ENCODE data around the gene STX11.

- TF ChIP-seq CTCF (IDR thresholded peaks at IDR 0.05) (peak; percentile 2 to 55 (median 12)), POLR2A (IDR thresholded peaks at IDR 0.05) (no peak), EP300 (IDR thresholded peaks at IDR 0.05) (no peak)
These were observed 66.4 kb downstream of the STX11 start for GRCh38 chr6:144216668-144217218.

Measured in gastroesophageal sphincter (tissue), 3 donors.